SK-N-SH treated with all-trans-retinoic acid at 6 μM for 48 hours (cell line): ENCODE measurements around the gene ELMO1.

Source experiments
- ARNTL ChIP-seq: fragments of 450-650 bp; formaldehyde crosslinking; IDR thresholded peaks from 2 replicates; pipeline ENCODE4 v1.5.0; 2020; ENCODE audit warnings: low read depth, mild to moderate bottlenecking, moderate library complexity, borderline replicate concordance
- BACH2 ChIP-seq: fragments of 250-450 bp; sonication (Bioruptor Pico); IDR thresholded peaks from 2 replicates; pipeline ENCODE4 v1.9.0; 2021; ENCODE audit warnings: mild to moderate bottlenecking, borderline replicate concordance
- CREB5 ChIP-seq: fragments of 250-450 bp; sonication (Bioruptor Pico); IDR thresholded peaks from 2 replicates; pipeline ENCODE4 v1.5.1; 2020; ENCODE audit warnings: low read depth, mild to moderate bottlenecking, moderate library complexity
- GLIS3 ChIP-seq: fragments of 250-450 bp; sonication (Bioruptor Pico); IDR thresholded peaks from 2 replicates; pipeline ENCODE4 v1.5.0; 2020; ENCODE audit warnings: mild to moderate bottlenecking, moderate library complexity
- ISL1 ChIP-seq: fragments of 250-450 bp; sonication (Bioruptor Pico); IDR thresholded peaks from 2 replicates; pipeline ENCODE4 v2.1.2; 2022; ENCODE audit warnings: mild to moderate bottlenecking, moderate library complexity
- OSR1 ChIP-seq: fragments of 250-450 bp; sonication (Bioruptor Pico); IDR thresholded peaks from 2 replicates; pipeline ENCODE4 v1.8.0; 2022; ENCODE audit warnings: moderate library complexity, mild to moderate bottlenecking, inconsistent platforms
- POU6F1 ChIP-seq: fragments of 250-450 bp; sonication (Bioruptor Pico); IDR thresholded peaks from 2 replicates; pipeline ENCODE4 v1.8.0; 2021; ENCODE audit warnings: low read depth, mild to moderate bottlenecking, moderate library complexity, borderline replicate concordance
- RARB ChIP-seq: fragments of 250-450 bp; sonication (Bioruptor Pico); IDR thresholded peaks from 2 replicates; pipeline ENCODE4 v1.8.0; 2021; ENCODE audit warnings: mild to moderate bottlenecking, moderate library complexity
- ZFP3 ChIP-seq: fragments of 250-450 bp; sonication (Bioruptor Pico); IDR thresholded peaks from 2 replicates; pipeline ENCODE4 v1.5.0; 2020; ENCODE audit warnings: mild to moderate bottlenecking, moderate library complexity
- ZFP30 ChIP-seq: fragments of 450-650 bp; formaldehyde crosslinking; IDR thresholded peaks from 2 replicates; pipeline ENCODE4 v1.5.0; 2022; ENCODE audit warnings: mild to moderate bottlenecking, moderate library complexity
- ZNF8 ChIP-seq: fragments of 450-650 bp; formaldehyde crosslinking; IDR thresholded peaks from 2 replicates; pipeline ENCODE4 v1.5.0; 2020; ENCODE audit warnings: mild to moderate bottlenecking, moderate library complexity

- TF ChIP-seq GLIS3 (CRISPR knock-in tag) (no peak), ZFP30 (CRISPR knock-in tag) (no peak), ZFP3 (no peak), ISL1 (CRISPR knock-in tag) (no peak), CREB5 (no peak), RARB (CRISPR knock-in tag) (no peak), BACH2 (CRISPR knock-in tag) (no peak), POU6F1 (CRISPR knock-in tag) (no peak), ZNF8 (CRISPR knock-in tag) (no peak), ARNTL (CRISPR knock-in tag) (no peak), OSR1 (no peak)
Measured at GRCh38 chr7:37079420-37079819, 369.2 kb downstream of the ELMO1 start.
